CD4-positive, alpha-beta T cell treated with Interleukin-6 for 4 hours (primary cell): ENCODE results near the gene LRRC45.

Source experiments
- DNase-seq: peaks from one replicate; pipeline ENCODE4 v3.0.0-alpha.2; 2020; ENCODE audit warnings: mixed read lengths

The LRRC45 gene

DNA sequence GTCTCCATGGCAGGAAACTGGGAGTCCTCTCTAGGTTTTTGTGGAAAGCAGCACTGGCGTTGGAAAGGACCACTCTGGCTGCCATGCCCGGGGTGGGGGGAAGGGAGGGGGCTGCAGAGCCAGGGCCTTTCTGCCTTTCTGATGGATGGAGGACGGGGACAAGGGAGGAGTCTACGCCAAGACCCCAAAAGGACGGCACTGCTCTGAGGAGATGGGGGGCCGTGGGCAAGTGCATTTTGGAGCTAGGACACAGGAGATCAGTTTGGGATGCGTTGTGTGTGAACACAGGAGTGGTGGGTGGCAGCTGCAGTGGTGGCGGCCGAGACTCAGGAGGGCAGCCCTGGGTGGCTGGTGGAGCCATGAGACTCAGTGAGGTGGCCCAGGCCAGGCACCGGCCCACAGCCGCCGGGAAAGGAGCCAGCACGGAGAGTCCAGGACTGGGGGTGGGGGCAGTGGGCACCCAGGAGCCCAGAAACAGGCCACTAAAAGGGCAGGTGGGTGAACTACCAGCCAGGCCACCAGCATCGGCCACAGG, 2.5 kb upstream of the LRRC45 start:
- no peak for DNase-seq

DNA sequence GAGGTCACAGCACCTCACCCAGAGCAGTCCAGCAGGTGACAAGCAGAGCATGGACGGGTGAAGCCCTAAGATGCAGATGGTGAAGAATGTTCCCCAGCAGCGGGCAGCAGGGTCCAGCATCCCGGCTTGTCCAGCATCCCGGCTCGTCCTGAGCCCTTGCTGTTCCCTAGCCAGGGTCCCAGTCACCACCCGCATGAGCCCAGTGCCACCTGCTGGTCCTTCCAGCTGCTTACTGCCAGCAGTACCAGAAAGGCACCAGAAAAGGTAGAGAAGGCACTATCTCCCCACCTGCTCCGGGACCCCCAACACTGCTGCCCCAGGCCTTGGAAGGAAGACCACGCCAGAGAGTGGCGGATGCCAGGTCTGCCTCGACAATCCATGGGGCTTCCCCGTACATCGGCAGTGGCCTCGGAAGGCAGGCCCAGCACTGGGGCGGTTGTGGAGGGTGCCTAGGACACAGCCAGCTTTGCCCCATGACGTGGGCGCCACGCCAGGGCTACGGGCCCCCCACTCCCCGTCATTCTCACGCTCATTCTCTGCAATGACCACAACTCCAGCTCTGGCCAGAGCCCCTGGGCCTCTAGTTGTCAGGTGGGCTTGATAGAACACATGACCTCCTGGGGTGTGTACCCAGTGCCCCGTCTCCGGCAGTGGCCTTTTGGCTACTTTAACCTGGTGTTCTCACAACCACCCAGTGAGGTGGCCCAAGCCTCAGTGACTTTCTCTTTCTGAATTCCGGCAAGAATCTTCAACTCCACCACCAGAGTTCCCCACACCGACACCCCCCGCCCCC, 1.8 kb upstream of the LRRC45 start:
- peak; percentile 75 for DNase-seq

DNA sequence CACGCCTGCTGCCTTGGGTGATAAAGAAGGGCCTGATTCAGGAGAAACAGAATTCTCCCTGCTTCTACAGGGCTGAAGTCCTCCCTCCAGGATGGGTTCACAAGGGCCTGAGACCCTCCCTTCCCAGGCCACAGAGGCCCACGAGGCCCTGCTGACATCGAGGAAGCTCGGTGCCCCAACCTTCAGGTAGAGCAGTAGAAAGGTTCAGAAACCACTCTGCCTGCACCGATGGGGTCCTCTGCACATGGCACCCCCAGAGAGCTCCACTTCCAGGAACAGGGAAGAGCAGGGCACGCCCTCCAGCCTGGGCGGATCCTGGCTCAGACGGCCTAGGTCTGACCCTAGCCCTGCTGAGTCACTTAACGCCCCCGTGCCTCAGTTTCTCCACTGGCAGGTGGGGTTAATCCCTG, 1.2 kb upstream of the LRRC45 start:
- DNase-seq = no peak

DNA sequence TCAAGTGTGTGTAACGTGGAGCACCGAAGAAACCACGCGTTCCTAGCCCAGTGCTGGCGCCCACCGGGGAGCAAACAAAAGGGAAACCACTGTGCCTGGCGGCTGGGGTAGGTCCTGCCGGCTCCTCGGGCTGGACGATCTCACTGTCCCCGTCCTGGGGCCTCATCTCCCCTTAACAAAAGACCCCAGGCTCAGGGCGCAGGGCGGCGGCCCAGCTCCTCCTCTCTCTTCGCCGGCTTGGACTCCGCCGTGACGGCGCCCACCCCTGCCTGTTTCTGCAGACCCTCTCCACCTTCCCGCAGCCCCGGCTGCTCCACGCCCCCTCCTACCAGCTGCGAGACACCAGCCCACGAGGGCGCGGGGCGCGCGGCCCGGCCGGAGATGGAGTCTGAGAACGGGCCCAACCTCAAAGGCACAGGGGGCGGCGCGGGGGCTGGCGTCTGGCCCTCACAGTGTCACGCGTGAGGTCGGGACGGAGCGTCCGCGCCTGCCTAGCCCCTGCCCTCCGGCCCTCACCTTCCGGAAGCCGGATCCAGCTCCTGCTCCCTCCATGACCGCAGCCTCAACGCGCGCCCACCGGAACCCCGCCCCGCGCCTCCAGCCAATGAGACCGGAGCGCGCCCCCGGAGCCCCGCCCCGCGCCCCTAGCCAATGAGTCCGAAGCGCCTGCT, 660 bp upstream of the LRRC45 start, which contains the start of gene CENPX:
TSS of gene CENPX (minus strand) at position 569 of the 671 bp plus-strand sequence. CDS start at position 552, 17 bp downstream.
- DNase-seq = peak; percentile 7

DNA sequence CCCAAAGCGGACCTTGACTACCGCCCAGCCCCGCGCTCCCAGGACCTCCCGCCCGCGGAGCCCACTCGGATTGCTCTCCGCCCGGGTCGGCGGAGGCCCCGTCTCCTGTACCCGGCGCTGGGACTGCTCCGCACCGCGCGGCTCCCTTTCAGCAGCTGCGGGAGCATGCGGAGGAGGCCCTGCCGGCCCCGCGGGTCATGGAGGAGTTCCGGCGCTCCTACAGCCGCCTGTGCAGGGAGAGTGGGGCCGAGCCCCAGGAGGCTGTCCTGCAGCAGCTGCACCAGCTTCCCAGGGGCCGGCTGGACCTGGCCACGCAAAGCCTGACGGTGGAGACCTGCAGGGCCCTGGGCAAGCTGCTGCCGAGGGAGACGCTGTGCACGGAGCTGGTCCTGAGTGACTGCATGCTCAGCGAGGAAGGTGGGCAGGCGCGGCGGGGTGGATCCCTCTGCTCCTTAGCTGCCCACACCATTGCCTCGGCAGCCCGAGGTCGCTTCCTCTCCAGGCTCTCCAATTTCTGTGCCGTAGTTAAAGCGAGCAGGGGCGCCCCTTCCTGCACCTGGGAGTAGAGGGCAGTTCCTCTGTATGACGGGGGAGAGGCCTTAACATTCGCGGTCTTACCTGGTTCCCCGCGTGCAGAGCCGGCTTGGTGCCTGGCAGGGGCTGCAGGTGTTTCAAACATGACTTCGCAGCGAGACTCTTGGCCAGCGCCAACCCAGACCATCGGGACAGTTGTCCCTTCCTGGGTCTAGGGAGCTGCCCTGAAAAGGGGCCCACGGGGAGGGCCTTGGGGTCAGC, 539 bp downstream of the LRRC45 start:
- peak; percentile 14 for DNase-seq

DNA sequence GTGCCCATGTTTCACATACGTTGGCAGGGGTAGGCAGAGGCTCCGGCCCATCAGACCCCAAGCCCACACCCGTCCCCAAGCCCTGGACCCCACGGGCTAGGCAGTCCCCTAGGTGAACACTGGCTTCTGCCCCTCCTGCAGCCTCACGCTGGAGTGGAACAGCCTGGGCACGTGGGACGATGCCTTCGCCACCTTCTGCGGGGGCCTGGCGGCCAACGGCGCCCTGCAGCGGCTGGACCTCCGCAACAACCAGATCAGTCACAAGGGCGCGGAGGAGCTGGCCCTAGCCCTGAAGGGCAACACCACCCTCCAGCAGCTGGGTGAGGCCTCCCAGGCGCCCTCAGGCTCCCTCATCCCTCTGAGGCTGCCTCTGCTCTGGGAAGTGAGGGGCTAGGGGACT, 1.8 kb downstream of the LRRC45 start:
- DNase-seq = no peak

DNA sequence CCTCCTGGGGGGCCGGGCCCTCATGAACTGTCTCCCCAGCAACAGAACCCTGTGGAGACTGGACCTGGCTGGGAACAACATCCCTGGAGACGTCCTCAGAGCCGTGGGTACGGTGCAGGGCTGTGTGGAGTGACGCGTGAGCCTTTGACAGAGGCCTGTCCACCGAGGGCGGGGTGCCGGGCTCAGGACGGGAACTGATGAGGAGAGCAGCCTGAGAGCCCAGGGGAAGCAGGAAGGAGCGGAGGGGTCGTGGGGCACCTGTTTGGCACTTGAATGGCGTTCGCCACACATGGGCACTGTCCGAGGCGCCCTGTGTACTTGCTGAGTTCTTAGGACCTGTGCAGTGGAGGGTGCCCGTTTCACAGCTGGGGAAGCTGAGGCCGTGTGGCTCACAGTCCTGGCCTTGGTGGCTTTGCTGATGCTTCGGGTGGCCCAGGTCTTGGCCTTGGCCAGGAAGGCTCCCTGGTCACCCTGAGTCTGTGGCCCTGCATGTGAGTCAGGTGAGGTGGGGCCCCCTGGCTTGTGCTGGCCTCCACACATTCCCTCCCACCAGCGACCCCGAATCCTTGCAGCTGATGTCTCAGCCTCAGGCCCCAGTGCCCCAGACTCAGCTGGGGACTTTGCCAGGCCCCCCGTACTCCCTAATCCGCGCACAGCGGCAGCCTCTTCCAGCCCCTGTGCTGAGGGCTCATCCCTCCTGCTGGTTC, 2.4 kb downstream of the LRRC45 start:
- DNase-seq = no peak

DNA sequence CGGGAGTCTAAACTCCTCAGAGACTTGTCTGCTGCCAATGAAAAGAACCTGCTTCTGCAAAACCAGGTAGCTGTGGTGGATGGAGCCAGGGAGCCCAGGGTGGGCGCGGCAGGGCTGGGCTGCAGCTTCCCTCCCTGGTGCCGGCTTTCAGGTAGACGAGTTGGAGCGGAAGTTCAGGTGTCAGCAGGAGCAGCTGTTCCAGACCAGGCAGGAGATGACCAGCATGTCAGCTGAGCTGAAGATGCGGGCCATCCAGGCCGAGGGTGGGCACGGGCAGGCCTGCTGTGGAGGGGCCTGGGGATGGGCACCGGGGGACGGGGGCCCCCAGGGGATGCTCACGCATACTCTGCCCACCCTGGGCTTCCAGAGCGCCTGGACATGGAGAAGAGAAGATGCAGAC, 5.1 kb downstream of the LRRC45 start:
- DNase-seq = no peak

DNA sequence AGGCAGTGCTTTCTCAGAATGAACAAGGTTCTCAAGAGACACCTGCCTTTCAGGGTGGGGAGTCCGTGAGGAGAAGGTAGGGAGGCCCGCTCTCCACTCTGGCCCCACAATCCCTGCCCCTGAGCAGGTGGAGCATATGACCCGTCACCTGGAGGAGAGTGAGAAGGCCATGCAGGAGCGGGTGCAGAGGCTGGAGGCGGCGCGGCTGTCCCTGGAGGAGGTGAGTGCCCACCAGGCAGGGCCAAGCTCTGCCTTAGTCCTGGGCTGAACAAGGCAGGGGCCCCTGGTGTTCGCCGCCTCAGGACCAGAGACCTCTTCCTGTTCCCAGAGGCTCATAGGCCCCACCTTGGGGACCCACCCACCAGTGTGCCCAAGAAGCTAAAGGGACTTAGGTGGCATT, 5.9 kb downstream of the LRRC45 start:
- DNase-seq = no peak

DNA sequence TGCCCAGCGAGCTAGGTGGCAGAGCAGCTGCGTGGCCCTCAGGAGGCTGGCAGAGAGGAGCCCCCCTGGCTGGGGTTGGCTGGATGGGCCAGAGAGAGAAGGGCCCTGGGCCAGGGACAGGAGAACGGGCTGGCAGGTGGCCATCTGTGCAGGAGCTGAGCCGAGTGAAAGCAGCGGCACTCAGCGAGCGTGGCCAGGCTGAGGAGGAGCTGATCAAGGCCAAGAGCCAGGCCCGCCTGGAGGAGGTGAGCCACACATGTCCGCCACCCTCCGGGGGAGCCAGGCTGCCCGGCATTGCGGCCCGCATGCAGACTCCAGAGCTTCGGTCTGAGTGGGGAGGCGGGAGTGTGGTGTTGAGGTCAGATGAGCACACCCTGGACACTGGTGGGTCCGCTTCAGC, 6.3 kb downstream of the LRRC45 start:
- no peak for DNase-seq

DNA sequence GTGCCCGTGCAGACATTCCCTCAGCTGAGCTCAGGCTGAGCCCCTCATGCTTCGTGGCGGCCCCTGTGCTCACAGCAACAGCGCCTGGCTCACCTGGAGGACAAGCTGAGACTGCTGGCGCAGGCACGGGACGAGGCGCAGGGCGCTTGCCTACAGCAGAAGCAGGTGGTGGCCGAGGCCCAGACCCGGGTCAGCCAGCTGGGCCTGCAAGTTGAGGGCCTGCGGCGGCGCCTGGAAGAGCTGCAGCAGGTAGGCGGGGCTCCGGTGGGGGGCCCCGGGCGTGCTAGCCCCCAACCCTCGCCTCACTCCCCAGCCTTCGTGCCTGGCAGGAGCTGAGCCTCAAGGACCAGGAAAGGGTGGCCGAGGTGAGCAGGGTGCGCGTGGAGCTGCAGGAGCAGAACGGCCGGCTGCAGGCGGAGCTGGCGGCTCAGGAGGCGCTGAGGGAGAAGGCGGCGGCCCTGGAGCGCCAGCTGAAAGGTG, 6.9 kb downstream of the LRRC45 start:
- no peak for DNase-seq

DNA sequence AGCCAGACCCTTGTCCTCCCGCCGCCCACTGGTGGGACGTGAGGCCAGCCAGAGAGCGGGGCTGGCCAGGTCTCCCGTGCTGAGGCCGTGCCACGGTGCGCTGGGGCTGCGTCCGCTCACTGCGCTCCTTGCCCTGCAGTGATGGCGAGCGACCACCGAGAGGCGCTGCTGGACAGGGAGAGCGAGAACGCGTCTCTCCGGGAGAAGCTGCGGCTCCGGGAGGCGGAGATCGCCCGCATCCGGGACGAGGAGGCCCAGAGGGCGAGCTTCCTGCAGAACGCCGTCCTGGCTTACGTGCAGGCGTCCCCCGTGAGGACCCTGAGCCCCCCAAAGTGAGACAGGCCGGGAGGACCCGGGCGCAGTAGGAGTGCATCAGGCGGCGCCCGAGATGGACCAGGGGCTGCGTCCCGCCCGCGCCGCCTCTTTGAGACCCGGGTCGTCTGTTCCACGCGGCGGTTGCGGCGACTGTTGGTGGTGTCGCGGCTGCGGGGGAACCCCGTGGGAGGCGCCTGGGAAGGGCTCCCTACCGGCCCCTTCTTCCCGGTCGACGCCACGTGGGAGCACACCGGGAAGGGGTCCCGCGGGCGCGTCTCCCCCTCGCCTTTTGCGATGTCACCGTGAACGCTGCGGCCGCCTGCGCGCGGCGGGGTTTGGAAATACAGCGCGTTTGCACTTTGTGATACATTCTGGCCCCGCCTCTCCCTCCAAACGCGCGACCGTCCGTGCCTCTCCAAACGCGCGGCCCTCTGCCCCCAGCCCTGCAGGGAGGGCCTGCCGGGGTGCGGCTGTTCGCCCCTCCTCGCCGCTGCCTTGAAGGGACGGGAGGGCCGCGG, 7.6 kb downstream of the LRRC45 start:
- DNase-seq = peak; percentile 88

DNA sequence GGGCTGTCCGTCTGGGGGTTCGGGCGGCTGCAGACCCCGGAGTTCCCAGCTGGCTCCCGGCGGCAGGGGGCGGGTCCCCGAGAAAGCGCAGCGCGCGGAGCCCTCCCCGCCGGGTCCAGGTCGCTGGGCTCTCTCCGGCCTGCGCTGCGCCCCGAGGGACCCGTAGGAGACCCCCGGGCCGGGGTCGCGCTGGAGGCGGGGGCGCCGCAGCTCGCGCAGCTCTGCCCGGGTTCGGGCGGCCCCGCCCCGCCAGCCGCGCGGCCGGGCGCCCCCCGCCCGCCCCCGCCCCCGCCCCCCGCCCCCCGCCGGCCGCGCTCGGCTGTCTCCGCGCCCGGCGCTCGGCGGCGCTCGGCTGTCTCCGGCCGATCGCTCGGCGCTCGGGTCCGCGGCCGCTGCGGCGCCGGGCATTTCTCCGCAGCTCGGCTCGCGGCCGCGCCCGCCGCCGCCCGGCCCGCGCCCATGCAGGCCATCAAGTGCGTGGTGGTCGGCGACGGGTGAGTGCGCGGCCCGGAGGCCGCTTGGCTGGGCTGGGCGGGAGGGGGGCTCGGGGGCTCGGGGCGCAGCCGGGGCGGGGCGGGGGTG, 8.3 kb downstream of the LRRC45 start, which contains the start of gene RAC3:
TSS of gene RAC3 (plus strand) at position 376 of the 582 bp plus-strand sequence. CDS start at position 460, 84 bp downstream.
- DNase-seq = no peak

DNA sequence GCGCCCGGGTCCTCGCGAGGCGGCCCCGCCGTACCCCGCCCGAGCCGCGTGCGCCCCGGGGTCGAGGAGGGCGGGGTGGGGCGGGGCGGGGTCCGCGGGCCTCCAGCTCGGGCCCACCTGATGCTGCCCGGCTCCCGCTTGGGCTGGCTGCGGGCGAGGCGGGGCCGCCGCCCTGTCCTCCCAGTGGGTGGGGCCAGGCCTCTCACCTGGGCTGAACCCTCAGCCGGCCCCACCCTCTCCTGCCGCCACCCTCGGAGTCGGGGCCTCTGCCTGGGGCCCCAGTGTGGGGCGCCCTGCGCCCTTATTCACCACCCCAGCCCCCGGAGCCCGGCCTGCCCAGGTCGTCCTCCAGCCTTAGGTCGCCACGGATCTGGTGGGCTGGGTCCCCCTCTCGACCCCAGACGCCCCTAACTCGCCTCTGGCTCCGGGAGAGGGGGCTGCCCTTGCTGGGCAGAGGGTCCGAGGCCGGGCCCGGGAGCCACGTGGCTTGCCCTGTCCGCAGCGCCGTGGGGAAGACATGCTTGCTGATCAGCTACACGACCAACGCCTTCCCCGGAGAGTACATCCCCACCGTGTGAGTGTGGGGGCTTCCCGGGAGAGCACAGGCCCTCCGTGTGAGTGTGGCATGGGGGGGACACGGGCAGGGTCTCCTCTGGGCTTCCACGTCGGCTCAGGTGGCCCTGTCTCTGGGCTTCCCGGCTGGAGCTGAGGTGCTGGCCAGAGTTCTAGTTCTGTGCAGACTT, 9.0 kb downstream of the LRRC45 start:
- DNase-seq = peak; percentile 58

DNA sequence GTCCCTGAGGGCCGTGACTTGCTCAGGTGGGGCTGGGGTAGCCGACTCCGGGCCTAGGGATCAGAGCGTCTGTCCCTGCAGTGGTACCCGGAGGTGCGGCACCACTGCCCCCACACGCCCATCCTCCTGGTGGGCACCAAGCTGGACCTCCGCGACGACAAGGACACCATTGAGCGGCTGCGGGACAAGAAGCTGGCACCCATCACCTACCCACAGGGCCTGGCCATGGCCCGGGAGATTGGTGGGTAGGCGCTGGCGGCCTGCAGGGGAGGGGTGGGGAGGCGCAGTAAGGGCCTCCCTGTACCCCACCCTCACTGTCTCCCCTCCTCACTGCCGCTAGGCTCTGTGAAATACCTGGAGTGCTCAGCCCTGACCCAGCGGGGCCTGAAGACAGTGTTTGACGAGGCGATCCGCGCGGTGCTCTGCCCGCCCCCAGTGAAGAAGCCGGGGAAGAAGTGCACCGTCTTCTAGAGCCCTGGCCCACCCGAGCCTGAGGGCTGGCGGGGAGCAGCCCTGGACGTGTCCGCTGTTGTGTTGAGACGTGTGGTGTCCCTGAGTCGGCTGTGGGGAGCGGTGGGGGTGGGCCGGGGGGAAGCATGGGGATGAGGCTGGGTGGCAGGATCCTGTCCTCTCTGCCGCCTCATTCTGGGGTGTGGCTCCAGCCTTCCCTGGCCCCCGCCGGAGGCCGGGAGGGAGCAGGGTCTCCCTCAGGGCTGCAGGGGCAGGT, 10.4 kb downstream of the LRRC45 start:
- DNase-seq = no peak

DNA sequence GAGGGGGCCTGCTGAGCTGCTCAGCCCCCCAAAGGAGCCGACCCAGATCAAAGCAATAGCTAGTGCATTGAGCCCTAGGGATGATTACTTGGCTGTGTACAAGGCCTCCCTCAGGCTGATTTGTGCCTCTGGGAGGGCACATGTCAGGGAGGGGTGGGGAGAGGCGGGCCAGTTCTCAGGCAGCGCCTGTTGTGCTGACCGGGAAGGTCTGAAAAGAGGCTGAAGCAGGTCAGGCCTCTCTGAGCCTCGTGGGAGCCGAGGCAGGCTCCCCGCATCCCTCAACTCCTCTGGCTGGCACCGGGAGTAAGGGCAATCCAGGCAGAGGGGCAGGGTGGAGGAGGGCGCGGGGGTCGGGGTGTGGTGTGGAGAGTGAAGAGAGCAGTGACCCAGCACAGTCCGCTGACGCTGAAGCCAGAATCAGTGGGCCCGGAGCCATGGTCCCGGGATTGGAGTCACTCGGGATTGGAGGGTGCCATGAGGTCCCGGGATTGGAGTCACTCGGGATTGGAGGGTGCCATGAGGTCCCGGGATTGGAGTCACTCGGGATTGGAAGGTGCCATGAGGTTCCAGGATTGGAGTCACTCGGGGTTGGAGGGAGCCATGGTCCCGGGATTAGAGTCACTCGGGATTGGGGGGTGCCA, 11.4 kb downstream of the LRRC45 start:
- DNase-seq = no peak

DNA sequence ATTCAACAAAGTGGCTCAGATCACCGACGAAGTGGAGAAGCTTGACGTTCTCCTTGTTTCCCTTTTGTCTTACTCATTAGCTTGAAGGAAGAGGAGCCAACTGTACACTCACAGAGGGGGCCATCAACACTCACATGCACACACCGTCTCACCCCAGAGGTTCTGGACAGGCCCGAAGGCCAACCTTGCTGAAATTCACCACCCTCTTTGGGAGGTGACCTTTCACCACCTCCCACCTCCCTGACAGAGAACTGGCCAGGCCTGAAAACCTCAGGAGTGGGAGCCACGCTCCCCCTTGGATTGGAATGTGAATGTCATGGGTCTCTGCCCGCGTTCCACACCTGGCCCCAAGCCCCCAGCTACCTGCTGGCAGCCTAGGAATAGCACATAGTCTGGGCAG, 12.4 kb downstream of the LRRC45 start:
- DNase-seq = no peak

DNA sequence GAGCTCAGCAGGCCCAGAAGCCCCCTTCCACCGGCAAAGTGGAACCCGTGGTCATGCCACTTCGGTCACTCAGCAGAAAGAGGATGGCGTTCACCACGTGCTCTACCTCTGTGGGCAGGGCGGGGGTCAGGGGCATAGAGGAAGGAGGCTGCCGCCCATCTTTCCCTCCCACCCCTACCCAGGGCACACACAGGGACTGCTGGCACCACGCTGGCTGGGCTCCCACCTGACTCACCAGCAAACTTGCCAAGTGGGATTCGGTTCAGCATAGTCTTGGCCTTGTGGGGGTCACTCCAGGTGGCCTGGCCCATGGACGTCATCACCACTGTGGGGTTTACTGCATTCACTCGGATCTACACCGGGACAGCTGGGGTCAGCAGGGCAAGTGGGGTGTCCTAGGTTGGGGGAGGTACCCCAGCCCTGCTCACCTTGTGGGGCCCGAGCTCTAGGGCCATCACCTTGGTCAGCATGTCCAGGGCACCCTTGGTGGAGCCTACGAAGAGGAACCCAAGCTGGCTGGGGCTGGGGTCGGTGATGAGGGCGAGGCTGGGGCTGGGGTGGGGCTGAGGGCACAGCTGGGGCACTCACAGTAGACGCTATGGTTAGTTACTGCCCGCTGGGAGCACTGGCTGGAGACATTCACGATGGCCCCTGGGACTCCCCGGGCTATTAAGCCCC, 13.0 kb downstream of the LRRC45 start:
- DNase-seq = no peak
